HG02763 (cell line): ENCODE data around the gene NBR1.
"Not testable (repeated sequence)": the region's sequence is repeated elsewhere in the genome, so short reads cannot be mapped to it uniquely, and the experiment has no call there.

Source experiments
- ATAC-seq: cut with Tn5 transposase; IDR thresholded peaks from one replicate; pipeline ENCODE4 v1.9.1; 2021; ENCODE audit warnings: mild to moderate bottlenecking, moderate library complexity; ENCODE audit not compliant: unreplicated experiment

Gene NBR1

GRCh38 chr17:43170766-43171585, at the start of gene NBR1:
Gene NBR1, plus strand, starts transcription at chr17:43171214. Its CDS starts 4,586 bp downstream, at chr17:43175800.
- ATAC-seq = peak; percentile 78

- ATAC-seq = peak; percentile 97
Observed at GRCh38 chr17:43125133-43125966, 45.7 kb upstream of the NBR1 start, which contains the start of gene BRCA1. Gene BRCA1, minus strand, starts transcription at chr17:43125364. Its CDS starts 1,268 bp downstream, at chr17:43124096.

GRCh38 chr17:43125967-43126910, 44.8 kb upstream of the NBR1 start:
- no peak for ATAC-seq

- no peak for ATAC-seq
Observed at GRCh38 chr17:43126911-43127290, 44.1 kb upstream of the NBR1 start.

- not testable (repeated sequence) for ATAC-seq
Observed at GRCh38 chr17:43127333-43127876, 43.6 kb upstream of the NBR1 start.

GRCh38 chr17:43129671-43130010, 41.4 kb upstream of the NBR1 start:
- no peak for ATAC-seq

- no peak for ATAC-seq
Observed at GRCh38 chr17:43132117-43132516, 38.9 kb upstream of the NBR1 start.

- ATAC-seq = not testable (repeated sequence)
Observed at GRCh38 chr17:43133439-43133838, 37.6 kb upstream of the NBR1 start.

GRCh38 chr17:43134774-43135453, 36.1 kb upstream of the NBR1 start:
- no peak for ATAC-seq

- ATAC-seq = no peak
Observed at GRCh38 chr17:43135454-43135819, 35.6 kb upstream of the NBR1 start.

GRCh38 chr17:43136574-43136973, 34.4 kb upstream of the NBR1 start:
- ATAC-seq = not testable (repeated sequence)

- not testable (repeated sequence) for ATAC-seq
Observed at GRCh38 chr17:43138531-43138930, 32.5 kb upstream of the NBR1 start.

- ATAC-seq = no peak
Observed at GRCh38 chr17:43140396-43141332, 30.4 kb upstream of the NBR1 start.

GRCh38 chr17:43142153-43142552, 28.9 kb upstream of the NBR1 start:
- no peak for ATAC-seq

- no peak for ATAC-seq
Observed at GRCh38 chr17:43143201-43143600, 27.8 kb upstream of the NBR1 start.

- no peak for ATAC-seq
Observed at GRCh38 chr17:43146649-43147048, 24.4 kb upstream of the NBR1 start.

- no peak for ATAC-seq
Observed at GRCh38 chr17:43151880-43152456, 19.0 kb upstream of the NBR1 start.

- ATAC-seq = not testable (repeated sequence)
Observed at GRCh38 chr17:43153197-43153835, 17.7 kb upstream of the NBR1 start.
